ENCODE results near the gene IPMK.

Gene IPMK

DNA sequence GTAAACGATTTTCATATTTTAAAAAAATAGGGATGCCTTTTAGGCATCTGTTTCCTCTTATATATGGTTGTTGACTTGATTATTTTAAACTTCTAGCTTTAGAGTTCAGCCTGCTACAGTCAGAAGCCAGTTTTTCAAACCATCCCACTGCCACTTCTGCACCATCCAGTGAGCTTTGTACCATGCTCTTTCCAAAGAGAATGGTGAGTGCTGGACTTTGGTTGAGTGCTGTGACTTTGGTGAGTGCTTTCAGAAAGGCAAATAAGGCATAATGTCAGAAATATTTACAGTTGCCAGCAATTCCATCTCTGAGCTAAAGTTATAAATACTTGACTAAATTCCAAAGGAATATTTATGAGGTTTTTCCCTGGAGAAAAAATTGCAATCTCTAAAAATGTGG lies 117.4 kb downstream of the IPMK start:
- no peak for DNase-seq

DNA sequence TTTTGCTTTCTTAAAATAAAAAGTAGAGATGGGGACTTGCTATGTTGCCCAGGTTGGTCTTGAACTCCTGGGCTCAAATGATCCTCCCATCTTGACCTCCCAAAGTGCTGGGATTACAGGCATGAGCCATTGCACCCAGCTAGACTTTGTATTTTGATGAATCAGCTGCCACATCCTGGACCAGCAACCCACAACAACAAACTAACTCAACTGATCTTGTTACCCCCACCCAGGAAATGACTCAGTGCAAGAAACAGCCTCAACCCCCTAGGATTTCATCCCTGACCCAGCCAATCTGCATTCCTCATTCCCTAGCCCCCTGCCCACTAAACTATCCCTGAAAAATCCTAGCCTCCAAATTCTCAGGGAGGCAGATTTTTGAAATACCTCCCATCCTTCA lies 123.8 kb downstream of the IPMK start:
- DNase-seq = no peak

All from NCI-H1105 (cell line).